HepG2 (cell line): Measurements from ENCODE around the gene SUSD3. TPM values are rescaled to one million over a fixed set of nuclear protein-coding genes. Genes with fewer than 3 reads are reported as not detected.

Source experiments
- BCLAF1 ChIP-seq: fragments of 450-650 bp; IDR thresholded peaks from 2 replicates; pipeline ENCODE4 v1.6.1; 2017; ENCODE audit warnings: mild to moderate bottlenecking
- CREB3 ChIP-seq: sonication (generic); formaldehyde crosslinking; IDR thresholded peaks from 2 replicates; pipeline ENCODE4 v1.5.0; 2020; ENCODE audit warnings: missing genetic modification reagents
- EED ChIP-seq: sonication (generic); formaldehyde crosslinking; IDR thresholded peaks from 2 replicates; pipeline ENCODE4 v1.5.0; 2020; ENCODE audit warnings: mild to moderate bottlenecking, missing genetic modification reagents
- EZH2 ChIP-seq: conservative IDR thresholded peaks from 2 replicates; pipeline ENCODE4 v1.6.1; 2012; ENCODE audit warnings: mild to moderate bottlenecking, low read depth, low read length, moderate library complexity
- FOXP4 ChIP-seq: sonication (generic); formaldehyde crosslinking; IDR thresholded peaks from 2 replicates; pipeline ENCODE4 v1.4.0; 2020; ENCODE audit warnings: missing genetic modification reagents
- IRF9 ChIP-seq: sonication (generic); formaldehyde crosslinking; IDR thresholded peaks from 2 replicates; pipeline ENCODE4 v1.8.0; 2022; ENCODE audit warnings: missing genetic modification reagents, mild to moderate bottlenecking, borderline replicate concordance
- MLXIP ChIP-seq: sonication (generic); formaldehyde crosslinking; IDR thresholded peaks from 2 replicates; pipeline ENCODE4 v1.9.0; 2021; ENCODE audit warnings: missing genetic modification reagents, borderline replicate concordance
- NFYB ChIP-seq: sonication (generic); formaldehyde crosslinking; IDR thresholded peaks from 2 replicates; pipeline ENCODE4 v1.4.0; 2020; ENCODE audit warnings: missing genetic modification reagents
- TAF15 ChIP-seq: fragments of 200-400 bp; formaldehyde crosslinking; IDR thresholded peaks from one replicate; pipeline ENCODE4 v1.6.1; 2018; ENCODE audit warnings: mild to moderate bottlenecking, low read depth, low read length; ENCODE audit not compliant: poor library complexity, severe bottlenecking
- TBP ChIP-seq: sonication (generic); formaldehyde crosslinking; IDR thresholded peaks from 2 replicates; pipeline ENCODE4 v1.5.0; 2020; ENCODE audit warnings: missing genetic modification reagents
- UBTF ChIP-seq: sonication (generic); formaldehyde crosslinking; IDR thresholded peaks from 2 replicates; pipeline ENCODE4 v1.4.0; 2020; ENCODE audit warnings: mild to moderate bottlenecking, missing genetic modification reagents
- ZNF232 ChIP-seq: sonication (generic); formaldehyde crosslinking; IDR thresholded peaks from 2 replicates; pipeline ENCODE4 v1.4.0; 2020; ENCODE audit warnings: missing genetic modification reagents, borderline replicate concordance
- ZNF33A ChIP-seq: sonication (generic); formaldehyde crosslinking; IDR thresholded peaks from 2 replicates; pipeline ENCODE4 v1.5.1; 2020; ENCODE audit warnings: missing genetic modification reagents, mild to moderate bottlenecking, moderate library complexity, borderline replicate concordance
- ZNF709 ChIP-seq: sonication (generic); formaldehyde crosslinking; IDR thresholded peaks from 2 replicates; pipeline ENCODE4 v1.5.0; 2020; ENCODE audit warnings: mild to moderate bottlenecking, missing genetic modification reagents
- ZNF839 ChIP-seq: sonication (generic); formaldehyde crosslinking; IDR thresholded peaks from 2 replicates; pipeline ENCODE4 v1.4.0; 2020; ENCODE audit warnings: missing genetic modification reagents, mild to moderate bottlenecking, borderline replicate concordance
- polyA plus RNA-seq, 8 experiments: library from polyadenylated mRNA; depleted of rRNA in 3 of 8; stranded (reverse) in 7 of 8; unstranded in 1 of 8; fragments of >200 nt; fragmentation: Illumina TruSeq in 4 of 8; extraction: Trizol in 4 of 8; gene quantifications; 2 replicates each; pipeline versions ENCODE4 v1.2.1 to v1.2.3, GENCODE V29; 2011 to 2016; ENCODE audit warnings: low read depth in 4 of 8, missing spikeins in 1 of 8, mixed read lengths in 1 of 8; ENCODE audit not compliant: insufficient read depth in 1 of 8
- total RNA-seq, 5 experiments: library from RNA; depleted of rRNA; stranded (reverse); fragments of >200 nt; fragmentation: Illumina TruSeq; extraction: Trizol; gene quantifications; 2 replicates each; pipeline ENCODE4 v1.2.3, GENCODE V29; 2016; ENCODE audit warnings: low read depth in 1 of 5

The SUSD3 gene
- total and polyA plus RNA-seq, 2 of the 13 experiments (the other 11 are each of a cell fraction or from before 2014, with no cell fraction given) = 7.0 to 9.1 TPM

GRCh38 chr9:93057703-93058354 lies 672 bp upstream of the SUSD3 start (continued):
- no peak for TF ChIP-seq ZNF33A (CRISPR knock-in tag)
- TF ChIP-seq BCLAF1 = no peak
- 0 out of 2 replicates have a peak, but pooled peaks have one; percentile 23 for TF ChIP-seq IRF9 (CRISPR knock-in tag)
- no peak for TF ChIP-seq ZNF709 (CRISPR knock-in tag)
- no peak for TF ChIP-seq ZNF839 (CRISPR knock-in tag)
- no peak for TF ChIP-seq CREB3
- TF ChIP-seq NFYB = no peak
- no peak for TF ChIP-seq MLXIP
- no peak for TF ChIP-seq UBTF (CRISPR knock-in tag)
- TF ChIP-seq EED (CRISPR knock-in tag) = 0 out of 2 replicates have a peak, but pooled peaks have one; percentile 23
- TF ChIP-seq TAF15 = no peak
- TF ChIP-seq ZNF232 (CRISPR knock-in tag) = no peak
- TF ChIP-seq FOXP4 (CRISPR knock-in tag) = no peak
- TF ChIP-seq EZH2 = no peak
- no peak for TF ChIP-seq TBP (CRISPR knock-in tag)
